Measurements from ENCODE around the gene WDR81.

DNA sequence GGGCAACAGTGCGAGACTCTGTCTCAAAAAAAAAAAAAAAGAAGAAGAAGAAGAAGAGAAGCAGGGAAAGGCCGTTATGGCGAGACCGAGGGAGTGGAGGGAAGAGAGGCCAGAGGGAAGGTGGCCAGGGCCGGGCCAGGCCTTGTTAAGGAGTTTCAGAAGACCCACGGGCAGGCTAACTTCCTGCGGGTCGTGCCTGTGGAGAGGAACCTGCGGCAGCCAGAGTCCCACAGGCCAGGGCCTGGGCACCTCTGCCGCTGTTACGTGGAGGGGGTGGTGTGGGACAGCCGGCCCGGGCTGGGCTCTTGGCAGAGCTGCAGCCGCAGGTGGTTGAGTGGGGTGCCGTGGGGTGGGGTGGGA lies 5.4 kb downstream of the WDR81 start:
- no peak for TF ChIP-seq POLR2A (IDR thresholded peaks at IDR 0.05)
- TF ChIP-seq, protein P1, sequence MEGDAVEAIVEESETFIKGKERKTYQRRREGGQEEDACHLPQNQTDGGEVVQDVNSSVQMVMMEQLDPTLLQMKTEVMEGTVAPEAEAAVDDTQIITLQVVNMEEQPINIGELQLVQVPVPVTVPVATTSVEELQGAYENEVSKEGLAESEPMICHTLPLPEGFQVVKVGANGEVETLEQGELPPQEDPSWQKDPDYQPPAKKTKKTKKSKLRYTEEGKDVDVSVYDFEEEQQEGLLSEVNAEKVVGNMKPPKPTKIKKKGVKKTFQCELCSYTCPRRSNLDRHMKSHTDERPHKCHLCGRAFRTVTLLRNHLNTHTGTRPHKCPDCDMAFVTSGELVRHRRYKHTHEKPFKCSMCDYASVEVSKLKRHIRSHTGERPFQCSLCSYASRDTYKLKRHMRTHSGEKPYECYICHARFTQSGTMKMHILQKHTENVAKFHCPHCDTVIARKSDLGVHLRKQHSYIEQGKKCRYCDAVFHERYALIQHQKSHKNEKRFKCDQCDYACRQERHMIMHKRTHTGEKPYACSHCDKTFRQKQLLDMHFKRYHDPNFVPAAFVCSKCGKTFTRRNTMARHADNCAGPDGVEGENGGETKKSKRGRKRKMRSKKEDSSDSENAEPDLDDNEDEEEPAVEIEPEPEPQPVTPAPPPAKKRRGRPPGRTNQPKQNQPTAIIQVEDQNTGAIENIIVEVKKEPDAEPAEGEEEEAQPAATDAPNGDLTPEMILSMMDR (IDR thresholded peaks at IDR 0.05), result no peak

All from heart left ventricle (tissue), 13 donors.